HFFc6 (cell line): ENCODE measurements around the gene ACSL6. TPM values are rescaled to one million over a fixed set of nuclear protein-coding genes. Genes with fewer than 3 reads are reported as not detected.

Experiments used
- DNase-seq: peaks from one replicate; pipeline ENCODE4 v3.0.0-alpha.2; 2018
- H3K27ac Mint-ChIP-seq: 2 replicates; pipeline ENCODE4 v1.8.0; 2020; ENCODE audit warnings: mild to moderate bottlenecking, mixed read lengths
- H3K27me3 Mint-ChIP-seq: 2 replicates; pipeline ENCODE4 v1.8.0; 2021; ENCODE audit warnings: mild to moderate bottlenecking, moderate library complexity, mixed read lengths; ENCODE audit not compliant: insufficient read depth
- H3K36me3 Mint-ChIP-seq: 2 replicates; pipeline ENCODE4 v1.8.0; 2021; ENCODE audit warnings: low read depth, mixed read lengths
- H3K4me1 Mint-ChIP-seq: 2 replicates; pipeline ENCODE4 v1.8.0; 2020; ENCODE audit warnings: low read depth, mixed read lengths
- H3K4me3 Mint-ChIP-seq: 2 replicates; pipeline ENCODE4 v1.8.0; 2020; ENCODE audit warnings: mild to moderate bottlenecking, moderate library complexity, mixed read lengths
- H3K9me3 Mint-ChIP-seq: 2 replicates; pipeline ENCODE4 v1.8.0; 2020; ENCODE audit warnings: mild to moderate bottlenecking, mixed read lengths
- CTCF ChIP-seq: fragments of 200-600 bp; sonication (generic); IDR thresholded peaks from 2 replicates; pipeline ENCODE4 v1.5.0; 2021; ENCODE audit warnings: antibody characterized with exemption, mild to moderate bottlenecking
- total RNA-seq, 6 experiments: library from RNA; stranded (reverse); fragmentation: NEBNext Ultra II Directional; extraction: Animal tissue kit (Norgen Biotek cat#: 25700); gene quantifications; 2 replicates in 1 of 6; 3 replicates in 5 of 6; pipeline ENCODE4 v1.2.3, GENCODE V29; 2021

Gene ACSL6
- total RNA-seq, 6 experiments from 2014 or later, result not detected

- Mint-ChIP-seq H3K27ac (no peak within 1 kb of the TSS), H3K4me3 (no peak within 1 kb of the TSS), H3K4me1 (no peaks in the 10 kb centered on the region), H3K27me3 (peaks cover 8% of the 10 kb centered on the region), H3K9me3 (no peaks in the 10 kb centered on the region), H3K36me3 (no peaks in the 10 kb centered on the region)
- DNase-seq, result no peak
- TF ChIP-seq CTCF, result no peak
Measured at GRCh38 chr5:131945551-131946168, 65.8 kb downstream of the ACSL6 start, which contains the start of gene MEIKIN. Gene MEIKIN, minus strand, starts transcription at chr5:131945663. Its CDS starts 158 bp downstream, at chr5:131945505.

- no peaks in the 10 kb centered on the region for H3K9me3 Mint-ChIP-seq
- no peak for TF ChIP-seq CTCF
Measured at GRCh38 chr5:131944702-131945550, 66.5 kb downstream of the ACSL6 start.

GRCh38 chr5:131943916-131944315, 67.5 kb downstream of the ACSL6 start:
- Mint-ChIP-seq H3K9me3 (no peaks in the 10 kb centered on the region), H3K4me1 (no peaks in the 10 kb centered on the region), H3K36me3 (no peaks in the 10 kb centered on the region), H3K27ac (no peak overlapping the region), H3K27me3 (peaks cover 8% of the 10 kb centered on the region), H3K4me3 (no peak overlapping the region)
- TF ChIP-seq CTCF, result no peak
- no peak for DNase-seq

More at GRCh38 chr5:131944702-131945550, 66.5 kb downstream of the ACSL6 start:
- no peak for DNase-seq
- Mint-ChIP-seq H3K4me3 (no peak overlapping the region), H3K27ac (no peak overlapping the region), H3K4me1 (no peaks in the 10 kb centered on the region), H3K36me3 (no peaks in the 10 kb centered on the region), H3K27me3 (peaks cover 8% of the 10 kb centered on the region)

- no peak overlapping the region for H3K27ac Mint-ChIP-seq
- no peak for DNase-seq
- no peaks in the 10 kb centered on the region for H3K4me1 Mint-ChIP-seq
- H3K27me3 Mint-ChIP-seq, result peaks cover 8% of the 10 kb centered on the region
- no peaks in the 10 kb centered on the region for H3K36me3 Mint-ChIP-seq
- H3K4me3 Mint-ChIP-seq, result no peak overlapping the region
- H3K9me3 Mint-ChIP-seq, result no peaks in the 10 kb centered on the region
- TF ChIP-seq CTCF, result no peak
Measured at GRCh38 chr5:131942016-131942415, 69.4 kb downstream of the ACSL6 start.

GRCh38 chr5:131939690-131940345, 71.6 kb downstream of the ACSL6 start:
- DNase-seq, result no peak
- no peak overlapping the region for H3K4me3 Mint-ChIP-seq
- no peaks in the 10 kb centered on the region for H3K9me3 Mint-ChIP-seq
- H3K4me1 Mint-ChIP-seq, result no peaks in the 10 kb centered on the region
- peaks cover 2% of the 10 kb centered on the region; the same call in 1 of the 2 replicates for H3K27me3 Mint-ChIP-seq
- no peaks in the 10 kb centered on the region for H3K36me3 Mint-ChIP-seq
- no peak overlapping the region for H3K27ac Mint-ChIP-seq
- no peak for TF ChIP-seq CTCF
